T-cell (primary cell): Measurements from ENCODE around the gene NUMA1. TPM values are rescaled to one million over a fixed set of nuclear protein-coding genes. Genes with fewer than 3 reads are reported as not detected.

Experiments used
- ATAC-seq, 4 experiments: fragments of 200-7000 bp in 3 of 4; fragments of 150-1000 bp in 1 of 4; cut with Tn5 transposase; replicated peaks in 1 of 4; 1 replicate in 3 of 4; 2 replicates in 1 of 4; pipeline ENCODE4 v1.10.0; 2021; ENCODE audit warnings: moderate library complexity in 3 of 4, mild to moderate bottlenecking in 2 of 4, moderate number of reproducible peaks in 1 of 4
- CTCF ChIA-PET, 2 donors: fragments of 300-600 bp; sonication (Branson Sonifier 250); formaldehyde crosslinking; loops; one replicate each; lab custom pipeline; 2022; ENCODE audit warnings: antibody characterized with exemption in 2 of 2; lab: Charles Lee
- POLR2A ChIA-PET, 2 donors: fragments of 300-600 bp; sonication (Branson Sonifier 250); formaldehyde crosslinking; loops; one replicate each; lab custom pipeline; 2022; ENCODE audit warnings: antibody characterized with exemption in 2 of 2; lab: Charles Lee
- DNase-seq, 35 experiments: peaks; one replicate each; pipeline versions ENCODE4 v3.0.0 to v3.0.0-alpha.2; 2013 to 2023
- H3K27ac ChIP-seq: one replicate; pipeline ENCODE4 v1.5.1; 2013; ENCODE audit warnings: low read length
- H3K27me3 ChIP-seq, 2 experiments: replicated peaks in 1 of 2; 1 replicate in 1 of 2; 2 replicates in 1 of 2; pipeline versions ENCODE4 v1.6.1 to v1.7.0; 2013; ENCODE audit warnings: low read length in 1 of 2, mixed read lengths in 1 of 2; ENCODE audit not compliant: control insufficient read depth in 2 of 2, insufficient read depth in 2 of 2; ENCODE audit errors: extremely low read depth in 1 of 2
- H3K36me3 ChIP-seq, 2 donors: 1 replicate in 1 of 2; 2 replicates in 1 of 2; pipeline versions ENCODE4 v1.6.1 to v1.7.0; 2013; ENCODE audit warnings: low read length in 1 of 2; ENCODE audit not compliant: control insufficient read depth in 2 of 2, insufficient read depth in 1 of 2; ENCODE audit errors: extremely low read depth in 1 of 2
- H3K4me1 ChIP-seq, 2 experiments: 1 replicate in 1 of 2; 2 replicates in 1 of 2; pipeline versions ENCODE4 v1.6.1 to v1.7.0; 2013; ENCODE audit warnings: low read length in 2 of 2, mixed read lengths in 1 of 2; ENCODE audit not compliant: insufficient read depth in 2 of 2, control insufficient read depth in 1 of 2; ENCODE audit errors: extremely low read depth in 1 of 2
- H3K4me3 ChIP-seq, 2 donors: 1 replicate in 1 of 2; 2 replicates in 1 of 2; pipeline versions ENCODE4 v1.5.1 to v1.7.0; 2013; ENCODE audit warnings: mild to moderate bottlenecking in 2 of 2, low read length in 1 of 2, moderate library complexity in 1 of 2; ENCODE audit not compliant: control insufficient read depth in 1 of 2; ENCODE audit errors: extremely low read depth in 1 of 2
- H3K9me3 ChIP-seq: 2 replicates; pipeline ENCODE4 v1.7.0; 2013
- H3K27ac Mint-ChIP-seq, 2 donors: one replicate each; pipeline ENCODE4 v1.8.0; 2020 to 2021; ENCODE audit warnings: mild to moderate bottlenecking in 2 of 2, mixed read lengths in 2 of 2
- H3K27me3 Mint-ChIP-seq, 2 donors: one replicate each; pipeline ENCODE4 v1.8.0; 2021 to 2022; ENCODE audit warnings: mixed read lengths in 2 of 2
- H3K36me3 Mint-ChIP-seq: one replicate; pipeline ENCODE4 v1.8.0; 2021; ENCODE audit warnings: mixed read lengths
- H3K4me1 Mint-ChIP-seq, 3 donors: one replicate each; pipeline ENCODE4 v1.8.0; 2020 to 2022; ENCODE audit warnings: mixed read lengths in 3 of 3, mild to moderate bottlenecking in 1 of 3
- H3K4me3 Mint-ChIP-seq, 3 donors: one replicate each; pipeline ENCODE4 v1.8.0; 2020 to 2022; ENCODE audit warnings: mild to moderate bottlenecking in 3 of 3, mixed read lengths in 3 of 3, moderate library complexity in 3 of 3
- H3K9me3 Mint-ChIP-seq, 3 donors: one replicate each; pipeline ENCODE4 v1.8.0; 2020 to 2022; ENCODE audit warnings: mixed read lengths in 3 of 3
- WGBS: methylation state at CpG from one replicate; pipeline ENCODE4 v1.1.5; 2013; ENCODE audit warnings: missing lambda C conversion rate; ENCODE audit not compliant: insufficient coverage; 5-methylcytosine and 5-hydroxymethylcytosine counted together
- total RNA-seq, 35 experiments: library from RNA in 6 of 35; stranded (reverse) in 6 of 35; fragments of 120-200 nt in 1 of 35; gene quantifications; one replicate each; pipeline versions ENCODE4 v1.2.1 to v1.2.4 and lab custom pipeline; 2013 to 2026

Gene NUMA1
- total RNA-seq, 5 donors from 2014 or later (not counting 1 experiment from before 2014, with no cell fraction given) = 237 to 386 (median 343) TPM

DNA sequence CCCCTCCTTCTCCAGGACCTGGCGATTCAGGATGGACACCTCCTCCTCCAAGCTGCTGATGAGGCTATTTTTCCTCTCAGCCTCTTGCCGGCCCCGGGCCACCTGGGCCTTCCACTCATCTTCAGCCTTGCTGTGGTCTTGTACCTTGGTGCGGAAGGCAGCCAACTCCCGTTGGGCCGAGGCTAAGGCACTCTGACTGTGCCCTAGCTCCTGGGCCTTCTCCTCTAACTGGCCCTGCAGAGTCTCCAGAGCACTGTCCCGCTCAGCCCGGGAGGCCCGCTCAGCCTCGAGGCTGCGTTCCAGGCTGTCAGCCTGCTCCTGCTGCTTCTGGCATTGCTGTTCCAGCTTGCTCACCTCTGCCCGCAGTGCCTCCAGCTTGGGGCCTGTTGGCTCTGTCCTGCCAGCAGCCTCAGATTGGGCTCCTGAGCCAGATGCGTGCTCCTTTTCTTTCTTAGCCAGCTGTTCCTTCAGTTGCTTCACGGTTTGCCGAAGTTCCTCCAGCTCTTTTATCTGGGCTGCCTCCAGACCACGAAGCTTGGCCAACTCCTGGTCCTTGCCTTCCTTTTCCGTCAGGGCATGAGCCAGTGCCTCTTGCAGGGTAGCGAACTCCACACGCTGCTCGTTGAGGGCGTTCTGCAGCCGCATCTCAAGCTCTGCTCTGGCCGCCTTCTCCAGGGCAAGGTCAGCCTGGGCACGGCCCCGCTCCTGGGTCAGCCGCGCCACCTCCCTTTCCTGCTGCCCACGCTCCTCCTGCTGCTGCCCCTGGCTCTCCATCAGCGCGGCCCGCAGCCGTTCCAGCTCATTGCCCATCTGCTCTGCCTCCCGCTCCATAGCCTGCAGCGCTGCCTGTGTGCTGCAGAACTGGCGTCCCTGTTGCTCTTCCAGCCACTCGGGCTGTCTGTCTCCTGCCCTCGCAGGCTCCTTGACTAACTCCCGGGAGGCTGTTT lies 66.3 kb downstream of the NUMA1 start:
- Histone ChIP-seq H3K36me3 (peaks cover 60 to 99% of the 10 kb centered on the region in 2 donors), H3K4me3 (no peak overlapping the region), H3K9me3 (no peaks in the 10 kb centered on the region), H3K4me1 (peaks cover 0 to 4% of the 10 kb centered on the region in 2 experiments), H3K27ac (no peak overlapping the region), H3K27me3 (no peaks in the 10 kb centered on the region)
- Mint-ChIP-seq H3K36me3 (peaks cover 78% of the 10 kb centered on the region), H3K4me3 (no peak overlapping the region), H3K9me3 (no peaks in the 10 kb centered on the region), H3K27me3 (no peaks in the 10 kb centered on the region), H3K4me1 (peaks cover 0 to 30% (median 2%) of the 10 kb centered on the region in 3 donors), H3K27ac (peak overlapping the region in 1 of 2 donors; percentile 22)
- ChIA-PET CTCF (no interaction called here), POLR2A (interaction anchor here (0.5 to 1.2 kb wide), 4 partner anchors 8 to 50 kb away, joined by 3 read pairs; no protein-coding TSS in a partner anchor)
- 96% methylated on average over 35 of the region's 38 CpGs for whole genome bisulfite sequencing
- DNase-seq = no peak
- no peak for ATAC-seq

DNA sequence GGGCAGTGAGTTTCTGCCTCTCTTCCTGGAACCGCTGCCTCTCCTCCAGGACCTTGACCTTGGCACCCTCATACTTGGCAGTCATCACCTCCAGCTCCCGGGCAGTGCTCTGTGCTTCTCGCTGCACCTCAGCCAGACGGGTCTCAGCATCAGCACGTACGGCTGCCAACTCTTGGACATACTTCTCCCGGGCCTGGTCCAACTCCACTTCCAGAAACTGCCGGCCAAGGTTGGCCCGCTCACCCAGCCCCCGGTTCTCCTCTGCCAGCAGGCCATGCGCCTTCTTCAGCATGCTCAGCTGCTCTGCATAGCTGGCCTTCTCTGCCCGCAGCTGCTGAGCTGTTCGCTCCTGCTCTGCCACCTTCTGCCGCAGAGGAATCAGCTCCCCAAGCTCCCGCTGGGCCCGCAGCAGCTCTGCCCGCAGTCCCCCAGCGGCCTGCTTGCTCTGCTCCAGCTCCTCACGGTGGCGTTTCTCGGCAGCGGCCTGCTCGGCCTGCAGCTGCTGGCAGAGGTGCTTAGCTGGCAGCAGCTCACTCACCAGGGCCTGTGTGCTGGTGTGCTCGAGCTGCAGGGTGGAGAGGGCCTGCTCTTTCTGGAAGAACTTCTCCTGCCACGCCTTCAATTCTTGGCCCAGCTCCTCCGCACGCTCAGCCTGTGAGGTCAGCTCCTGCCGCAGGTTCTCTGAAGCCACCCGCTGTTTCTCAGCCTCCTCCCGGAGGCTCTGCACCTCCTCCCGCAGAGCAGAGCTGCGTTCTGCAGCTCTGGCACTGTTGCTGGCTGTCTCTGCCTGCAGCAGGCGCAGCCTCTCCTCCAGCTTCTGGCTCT lies 67.2 kb downstream of the NUMA1 start:
- Mint-ChIP-seq H3K27me3 (no peaks in the 10 kb centered on the region), H3K9me3 (no peaks in the 10 kb centered on the region), H3K4me1 (peaks cover 0 to 28% (median 2%) of the 10 kb centered on the region in 3 donors), H3K36me3 (peaks cover 76% of the 10 kb centered on the region), H3K27ac (no peak overlapping the region), H3K4me3 (no peak overlapping the region)
- Histone ChIP-seq H3K36me3 (peaks cover 54 to 99% of the 10 kb centered on the region in 2 donors), H3K4me1 (peaks cover 0 to 4% of the 10 kb centered on the region in 2 experiments), H3K27me3 (no peaks in the 10 kb centered on the region), H3K9me3 (no peaks in the 10 kb centered on the region), H3K4me3 (no peak overlapping the region), H3K27ac (no peak overlapping the region)
- ChIA-PET CTCF (interaction anchor here in 1 of 2 donors (1.1 kb wide), 1 partner anchor 12 kb away, joined by 4 read pairs; no protein-coding TSS in a partner anchor), POLR2A (interaction anchor here (0.5 to 1.2 kb wide), 2 partner anchors 9 to 51 kb away, joined by 3 read pairs; no protein-coding TSS in a partner anchor)
- ATAC-seq (no peak), DNase-seq (no peak)
- WGBS = 97% methylated on average over 33 of the region's 33 CpGs

DNA sequence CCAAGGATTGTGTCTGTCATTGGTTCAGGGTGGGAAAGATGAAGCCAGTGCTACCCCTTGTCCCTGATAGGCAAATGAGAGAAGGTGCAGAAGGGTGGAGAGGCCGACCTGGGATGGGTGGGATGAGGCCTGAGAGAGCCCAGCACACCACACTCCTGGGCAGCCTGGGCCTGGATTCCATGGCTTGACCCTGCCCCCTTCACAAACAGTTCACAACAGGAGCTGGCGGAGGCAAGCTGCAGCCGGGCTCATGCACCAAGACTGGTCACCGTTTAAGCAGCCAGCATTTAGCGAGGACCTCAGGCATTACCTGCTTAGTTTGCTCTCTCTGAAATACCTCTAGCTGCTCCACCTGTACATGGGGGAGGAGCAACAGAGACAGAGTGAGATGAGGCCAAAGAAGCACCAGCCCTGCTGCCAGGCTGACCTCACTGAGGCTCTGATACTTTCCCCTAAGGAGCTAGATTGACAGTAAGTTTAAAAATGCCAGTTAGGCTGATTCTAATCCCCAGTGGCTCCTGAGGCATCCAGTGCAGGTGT lies 68.2 kb downstream of the NUMA1 start:
- Mint-ChIP-seq H3K4me3 (no peak overlapping the region), H3K4me1 (peaks cover 0 to 24% (median 2%) of the 10 kb centered on the region in 3 donors), H3K27me3 (no peaks in the 10 kb centered on the region), H3K27ac (peak overlapping the region in 1 of 2 donors; percentile 28), H3K9me3 (no peaks in the 10 kb centered on the region), H3K36me3 (peaks cover 75% of the 10 kb centered on the region)
- Histone ChIP-seq H3K9me3 (no peaks in the 10 kb centered on the region), H3K27ac (no peak overlapping the region), H3K4me3 (no peak overlapping the region), H3K4me1 (peaks cover 0 to 4% of the 10 kb centered on the region in 2 experiments), H3K27me3 (no peaks in the 10 kb centered on the region), H3K36me3 (peaks cover 56 to 99% of the 10 kb centered on the region in 2 donors)
- ChIA-PET POLR2A (no interaction called here), CTCF (interaction anchor here in 1 of 2 donors (1.1 kb wide), 1 partner anchor 13 kb away, joined by 4 read pairs; no protein-coding TSS in a partner anchor)
- no peak for ATAC-seq
- WGBS = no CpG with 5 or more reads among the region's 5 CpGs
- DNase-seq = no peak

- H3K36me3 ChIP-seq = peaks cover 50 to 99% of the 10 kb centered on the region in 2 donors
- Mint-ChIP-seq H3K9me3 (no peaks in the 10 kb centered on the region), H3K27me3 (no peaks in the 10 kb centered on the region), H3K36me3 (peaks cover 76% of the 10 kb centered on the region), H3K4me3 (no peak overlapping the region), H3K4me1 (peaks cover 0 to 18% (median 2%) of the 10 kb centered on the region in 3 donors), H3K27ac (peak overlapping the region; percentile 36 to 48)
- no peaks in the 10 kb centered on the region for H3K9me3 ChIP-seq
- H3K4me3 ChIP-seq = no peak overlapping the region
- no peaks in the 10 kb centered on the region for H3K27me3 ChIP-seq
- CTCF ChIA-PET = no interaction called here
- WGBS = 100% methylated on average over 7 of the region's 10 CpGs
- peaks cover 0 to 4% of the 10 kb centered on the region in 2 experiments for H3K4me1 ChIP-seq
- POLR2A ChIA-PET = interaction anchor here (0.6 to 0.7 kb wide), 2 partner anchors 16 to 82 kb away, joined by 3 read pairs; partner anchors contain the start of gene XNDC1N (in 1 of the 2)
- H3K27ac ChIP-seq = no peak overlapping the region
- no peak for ATAC-seq
- DNase-seq = no peak
These were observed 69.7 kb downstream of the NUMA1 start for GRCh38 chr11:72010529-72011233.

- no peak for ATAC-seq
- Histone ChIP-seq H3K36me3 (peaks cover 54 to 99% of the 10 kb centered on the region in 2 donors), H3K27me3 (no peaks in the 10 kb centered on the region), H3K4me1 (peaks cover 0 to 4% of the 10 kb centered on the region in 2 experiments), H3K27ac (no peak overlapping the region), H3K9me3 (no peaks in the 10 kb centered on the region), H3K4me3 (no peak overlapping the region)
- Mint-ChIP-seq H3K4me1 (peaks cover 0 to 6% (median 2%) of the 10 kb centered on the region in 3 donors), H3K27ac (no peak overlapping the region), H3K4me3 (no peak overlapping the region), H3K27me3 (no peaks in the 10 kb centered on the region), H3K9me3 (no peaks in the 10 kb centered on the region), H3K36me3 (peaks cover 64% of the 10 kb centered on the region)
- CTCF ChIA-PET = interaction anchor here in 1 of 2 donors (1.0 kb wide), 1 partner anchor 10 kb away, joined by 4 read pairs; the partner anchor contains the start of gene IL18BP
- POLR2A ChIA-PET = interaction anchor here in 1 of 2 donors (0.6 kb wide), 1 partner anchor 52 kb away, joined by 12 read pairs; no protein-coding TSS in a partner anchor
- WGBS = 100% methylated on average over 5 of the region's 6 CpGs
- DNase-seq = no peak
These were observed 71.2 kb downstream of the NUMA1 start for GRCh38 chr11:72009156-72009555.
